GM10847 (cell line): ENCODE measurements around the gene ZNF783.

ENCODE experiments used
- POLR2A ChIP-seq: IDR thresholded peaks from 2 replicates; pipeline ENCODE4 v1.6.1; 2011; ENCODE audit not compliant: insufficient read length; ENCODE audit errors: extremely low read depth

The ZNF783 gene

DNA sequence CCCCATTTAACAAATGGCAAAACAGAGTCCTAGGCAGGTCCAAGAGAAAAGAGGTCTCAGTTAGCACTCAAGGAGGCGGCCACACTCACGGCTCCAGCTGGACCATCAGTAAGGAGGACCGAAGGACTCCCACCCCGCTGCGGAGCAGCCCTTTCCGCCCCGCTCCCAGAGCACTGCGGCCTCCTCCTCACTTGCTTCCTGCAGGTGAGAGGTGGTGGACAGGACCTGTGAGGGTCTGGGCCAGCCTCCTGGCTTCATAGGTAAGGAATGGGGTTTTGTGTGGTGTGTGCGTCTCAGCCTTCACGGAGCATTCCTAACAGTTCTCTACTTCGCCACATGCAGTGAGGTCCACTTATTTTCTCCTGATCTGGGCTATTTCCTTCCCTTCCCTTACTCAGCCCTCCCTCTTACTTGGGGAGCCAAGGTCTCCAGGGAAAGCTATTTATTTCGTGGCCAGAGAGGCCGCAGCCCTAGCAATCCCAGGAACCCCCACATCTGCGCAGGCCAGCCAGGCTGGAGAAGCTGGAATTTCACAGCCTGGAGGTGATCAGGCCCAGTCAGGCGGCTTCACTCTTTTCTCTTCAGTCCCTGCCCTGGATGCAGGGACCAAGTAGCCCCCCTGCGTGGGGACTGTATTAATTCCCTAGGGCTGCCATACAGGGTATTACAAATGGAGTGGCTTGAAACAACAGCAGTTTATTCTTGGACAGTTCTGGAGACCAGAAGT lies 45.9 kb downstream of the ZNF783 start:
- no peak for TF ChIP-seq POLR2A

- no peak for TF ChIP-seq POLR2A
Observed at GRCh38 chr7:149310113-149310836, 48.3 kb downstream of the ZNF783 start.

DNA sequence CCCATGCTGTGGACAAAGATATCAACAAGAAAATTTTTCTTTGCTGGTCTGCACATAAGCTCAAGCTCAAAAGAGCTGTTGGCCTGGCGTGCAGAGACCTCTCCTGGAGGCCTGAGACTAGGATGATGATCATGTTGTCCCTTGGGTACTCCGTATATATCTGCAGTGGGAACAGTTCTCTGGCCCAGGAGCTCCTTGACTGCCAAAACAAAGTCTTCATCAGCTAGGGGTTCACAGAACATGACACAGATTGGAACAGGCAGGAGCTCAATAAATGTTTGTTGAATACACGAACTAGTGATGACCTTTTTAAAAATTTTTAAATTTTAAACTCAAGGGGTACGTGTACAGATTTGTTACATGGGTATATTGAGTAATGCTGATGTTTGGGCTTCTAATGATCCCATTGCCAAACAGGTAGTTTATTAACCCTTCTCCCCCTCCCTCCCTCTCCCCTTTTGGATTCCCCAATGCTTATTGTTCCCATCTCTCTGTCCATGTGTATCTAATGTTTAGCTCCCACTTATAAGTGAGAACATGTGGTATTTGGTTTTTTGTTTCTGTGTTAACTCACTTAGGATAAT lies 49.1 kb downstream of the ZNF783 start:
- no peak for TF ChIP-seq POLR2A

- no peak for TF ChIP-seq POLR2A
Observed at GRCh38 chr7:149313981-149314380, 52.0 kb downstream of the ZNF783 start.

DNA sequence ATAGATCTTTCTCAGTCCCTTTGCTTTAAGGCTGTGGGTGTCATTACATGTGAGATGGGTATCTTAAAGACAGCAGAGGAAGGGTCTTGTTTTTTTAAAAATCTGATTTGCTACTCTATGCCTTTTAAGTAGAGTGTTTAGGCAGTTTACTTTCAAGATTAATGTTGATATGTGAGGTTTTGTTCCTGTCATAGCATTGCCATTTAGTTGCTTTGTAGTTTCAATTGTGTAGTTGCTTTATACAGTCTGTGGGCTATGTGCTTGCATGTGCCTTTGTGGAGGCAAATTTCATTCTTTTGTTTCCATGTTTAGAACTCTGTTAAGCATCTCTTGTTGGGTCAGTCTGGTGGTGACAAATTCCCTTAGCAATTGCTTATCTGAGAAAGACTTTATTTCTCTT lies 54.6 kb downstream of the ZNF783 start:
- no peak for TF ChIP-seq POLR2A

DNA sequence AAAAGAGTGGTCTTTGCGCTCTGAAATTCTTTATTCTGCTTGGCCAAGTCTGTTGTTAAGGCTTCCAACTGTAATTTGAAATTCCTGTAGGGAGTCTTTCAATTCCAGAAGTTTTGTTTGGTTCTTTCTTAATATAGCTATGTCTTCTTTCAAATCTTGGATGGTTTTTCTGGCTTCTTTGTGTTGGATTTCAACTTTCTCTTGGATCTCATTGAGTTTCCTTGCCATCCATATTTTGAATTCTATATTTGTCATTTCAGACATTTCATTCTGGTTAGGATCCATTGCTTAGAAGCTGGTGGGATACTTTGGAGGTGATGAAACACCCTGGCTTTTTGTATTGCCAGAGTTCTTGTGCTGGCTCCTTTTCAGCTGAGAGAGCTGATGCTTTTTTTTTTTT lies 55.5 kb downstream of the ZNF783 start:
- TF ChIP-seq POLR2A, result no peak

DNA sequence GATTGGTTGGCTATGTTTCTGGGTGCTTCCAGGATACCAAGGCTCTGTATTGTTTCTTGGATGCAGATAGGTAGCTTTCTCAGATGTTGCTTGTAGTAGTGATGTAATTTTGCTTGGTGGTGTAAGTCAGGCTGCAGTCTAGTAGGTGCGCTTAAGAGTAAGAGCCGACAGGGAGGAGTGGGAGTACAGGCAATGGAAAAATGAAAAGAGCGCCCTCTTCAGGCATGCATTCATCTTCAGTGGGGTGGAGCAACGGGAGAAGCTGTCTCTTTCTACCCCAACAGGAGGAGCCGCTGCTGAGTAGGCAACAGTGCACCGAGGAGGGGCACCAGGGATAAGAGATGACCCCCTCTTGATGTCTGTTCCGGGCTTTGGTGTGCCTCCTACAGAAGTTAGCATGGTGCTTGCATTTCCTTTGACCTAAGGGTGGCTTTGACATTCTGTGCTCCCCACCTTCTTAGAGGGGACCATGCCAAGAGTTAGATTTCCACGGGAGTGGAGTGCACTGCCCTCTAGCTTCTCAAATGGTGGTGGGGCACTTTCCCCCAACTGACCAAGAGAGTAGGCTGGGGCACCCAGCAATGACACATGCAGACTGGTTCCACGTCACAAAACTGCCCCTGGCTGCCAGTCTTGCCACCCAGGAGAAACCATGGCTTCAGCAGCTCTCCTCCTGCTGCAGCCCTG lies 56.1 kb downstream of the ZNF783 start:
- no peak for TF ChIP-seq POLR2A

DNA sequence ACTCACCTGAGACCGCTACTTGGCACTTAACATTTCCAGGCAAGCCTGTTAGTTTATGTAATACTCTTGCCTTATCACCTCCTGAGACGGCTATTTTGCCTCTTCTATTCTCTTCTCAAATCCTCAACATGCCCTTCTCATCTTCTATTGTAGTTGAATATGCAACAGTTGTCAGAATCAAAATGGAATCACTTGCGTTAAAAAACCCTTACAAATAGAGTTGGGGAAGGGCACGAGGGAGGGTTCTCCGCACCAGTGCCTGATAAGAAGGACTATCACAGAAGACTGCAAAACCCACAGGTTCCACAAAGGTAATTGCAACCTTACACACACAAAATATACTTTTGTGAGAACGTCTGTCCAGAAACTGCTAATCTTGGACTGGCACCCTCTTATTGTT lies 57.4 kb downstream of the ZNF783 start:
- no peak for TF ChIP-seq POLR2A

DNA sequence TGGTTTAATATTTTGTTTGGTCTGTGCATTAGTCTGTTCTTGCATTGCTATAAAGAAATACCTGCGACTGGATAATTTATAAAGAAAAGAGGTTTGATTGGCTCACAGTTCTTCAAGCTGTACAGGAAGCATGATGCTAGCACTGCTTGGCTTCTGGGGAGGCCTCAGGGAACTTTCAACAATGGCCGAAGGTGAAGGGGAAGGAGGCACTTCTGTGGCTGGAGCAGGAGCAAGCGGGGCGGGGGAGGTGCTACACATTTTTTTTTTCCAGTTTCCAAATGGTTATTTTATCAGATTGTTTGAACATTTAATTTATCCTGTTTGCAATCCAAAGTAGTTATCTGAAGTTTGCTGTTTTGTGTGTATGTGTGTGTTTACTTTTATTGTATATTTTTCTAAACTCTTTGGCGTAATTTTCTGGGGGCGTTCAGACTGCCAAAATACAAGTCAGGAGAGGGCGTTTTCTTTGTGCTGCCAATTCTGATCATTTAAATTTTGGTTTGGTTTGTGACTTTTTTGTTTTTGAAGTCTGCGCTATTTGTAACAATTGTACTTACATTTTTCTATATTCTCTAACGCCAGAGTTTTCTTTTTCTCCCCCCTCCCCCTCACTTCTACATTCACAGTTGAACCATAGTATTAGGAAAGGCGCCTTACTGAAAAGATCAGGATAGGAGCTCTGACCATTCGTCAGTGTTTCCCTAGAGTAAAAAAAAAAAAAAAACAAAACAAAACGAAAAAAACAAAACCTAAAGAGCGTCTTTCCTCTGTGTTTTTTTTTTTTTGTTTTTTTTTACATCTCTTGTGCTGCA lies 58.5 kb downstream of the ZNF783 start:
- no peak for TF ChIP-seq POLR2A

GRCh38 chr7:149321978-149322541 lies 60.1 kb downstream of the ZNF783 start:
- TF ChIP-seq POLR2A, result no peak

- TF ChIP-seq POLR2A, result no peak
Observed at GRCh38 chr7:149322737-149323136, 60.7 kb downstream of the ZNF783 start.

GRCh38 chr7:149325248-149325647 lies 63.3 kb downstream of the ZNF783 start:
- TF ChIP-seq POLR2A, result no peak

DNA sequence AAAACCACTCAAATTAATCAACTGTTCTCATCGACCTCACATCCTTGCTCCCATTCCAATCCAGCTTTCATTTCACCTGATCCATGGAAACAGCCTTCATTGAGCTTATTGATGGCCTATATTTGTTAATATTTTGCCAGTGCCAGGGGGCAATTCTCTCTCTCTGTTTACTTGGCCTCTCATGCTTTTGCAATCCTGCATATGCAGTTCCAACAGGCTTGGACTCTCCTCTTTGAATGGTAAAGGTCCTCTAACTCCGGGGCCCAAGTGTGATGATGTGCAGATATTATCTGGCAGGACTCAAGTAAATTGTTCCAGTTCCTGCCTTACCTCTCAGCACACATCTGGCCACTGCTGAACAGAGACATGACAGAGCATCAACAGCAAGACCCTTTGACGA lies 67.3 kb downstream of the ZNF783 start:
- TF ChIP-seq POLR2A, result no peak

DNA sequence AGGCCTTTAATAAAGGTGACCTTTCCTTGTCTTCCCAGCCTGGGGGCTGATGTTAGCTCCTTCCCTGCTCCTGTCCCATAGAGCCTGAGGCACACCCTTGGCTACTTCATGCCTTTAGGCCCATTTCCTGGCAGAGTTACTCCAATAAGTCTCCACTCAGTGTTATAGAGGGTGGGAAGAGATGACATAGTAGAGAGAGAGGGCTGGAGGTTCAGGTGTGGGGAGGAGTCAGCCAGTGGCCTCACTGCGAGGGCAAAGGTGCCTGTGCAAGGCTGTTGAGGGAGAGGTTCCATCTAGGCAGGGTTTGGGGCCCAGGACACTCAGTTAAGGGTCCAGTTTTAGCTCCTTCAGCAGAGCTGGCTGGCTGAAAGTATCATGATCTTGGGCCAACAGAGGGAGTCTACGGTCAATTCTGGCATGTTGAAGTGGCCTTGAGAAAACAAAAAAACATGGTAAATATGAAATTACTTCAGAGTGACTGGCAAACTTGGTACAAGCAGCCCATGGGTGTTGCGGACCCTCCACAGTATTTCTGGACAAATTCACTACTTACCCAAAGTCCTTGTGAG lies 67.9 kb downstream of the ZNF783 start:
- TF ChIP-seq POLR2A, result no peak
